SU-DHL-6 (cell line): ENCODE data around the gene OR2F2.

Experiments used
- EZH2phosphoT487 ChIP-seq: fragments of 200-600 bp; sonication (generic), shearing (Covaris generic); conservative IDR thresholded peaks from 2 replicates; pipeline ENCODE4 v1.6.1; 2018; ENCODE audit warnings: mild to moderate bottlenecking, antibody characterized with exemption, low read length, moderate library complexity, mixed read lengths
- TF ChIP-seq, protein P1 (sequence below): fragments of 200-600 bp; sonication (generic); IDR thresholded peaks from one replicate; pipeline ENCODE4 v1.5.1; 2017; ENCODE audit warnings: antibody characterized with exemption, mild to moderate bottlenecking, low read length, moderate library complexity; ENCODE audit not compliant: insufficient read depth, poor library complexity, severe bottlenecking

DNA sequence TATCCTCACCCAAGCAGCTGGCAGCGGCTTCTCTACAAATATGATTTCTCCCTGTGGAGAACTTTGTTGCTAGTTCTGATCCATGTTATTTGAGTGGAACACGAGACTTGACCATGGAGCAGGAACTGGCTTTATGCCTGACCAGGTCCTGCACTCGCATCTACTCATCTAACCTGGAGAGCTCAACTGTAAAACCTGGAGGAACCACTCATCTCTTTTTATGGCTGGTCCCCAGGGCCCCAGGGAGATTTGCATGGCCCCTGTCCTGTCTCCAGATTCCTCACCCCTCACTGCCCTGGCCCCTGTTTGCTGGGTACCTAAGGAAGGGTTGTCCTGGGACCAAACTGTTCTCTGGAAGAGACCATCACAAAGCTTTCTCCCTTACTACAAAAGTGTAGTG lies 49.1 kb upstream of the OR2F2 start:
- TF ChIP-seq, protein P1, sequence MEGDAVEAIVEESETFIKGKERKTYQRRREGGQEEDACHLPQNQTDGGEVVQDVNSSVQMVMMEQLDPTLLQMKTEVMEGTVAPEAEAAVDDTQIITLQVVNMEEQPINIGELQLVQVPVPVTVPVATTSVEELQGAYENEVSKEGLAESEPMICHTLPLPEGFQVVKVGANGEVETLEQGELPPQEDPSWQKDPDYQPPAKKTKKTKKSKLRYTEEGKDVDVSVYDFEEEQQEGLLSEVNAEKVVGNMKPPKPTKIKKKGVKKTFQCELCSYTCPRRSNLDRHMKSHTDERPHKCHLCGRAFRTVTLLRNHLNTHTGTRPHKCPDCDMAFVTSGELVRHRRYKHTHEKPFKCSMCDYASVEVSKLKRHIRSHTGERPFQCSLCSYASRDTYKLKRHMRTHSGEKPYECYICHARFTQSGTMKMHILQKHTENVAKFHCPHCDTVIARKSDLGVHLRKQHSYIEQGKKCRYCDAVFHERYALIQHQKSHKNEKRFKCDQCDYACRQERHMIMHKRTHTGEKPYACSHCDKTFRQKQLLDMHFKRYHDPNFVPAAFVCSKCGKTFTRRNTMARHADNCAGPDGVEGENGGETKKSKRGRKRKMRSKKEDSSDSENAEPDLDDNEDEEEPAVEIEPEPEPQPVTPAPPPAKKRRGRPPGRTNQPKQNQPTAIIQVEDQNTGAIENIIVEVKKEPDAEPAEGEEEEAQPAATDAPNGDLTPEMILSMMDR, result no peak
- TF ChIP-seq EZH2phosphoT487, result no peak
